NCI-H2081 treated with DMSO at 0.1 percent for 48 hours (cell line): ENCODE data around the gene ATRN.
"Not testable (repeated sequence)": the region's sequence is repeated elsewhere in the genome, so short reads cannot be mapped to it uniquely, and the experiment has no call there.

Experiments
- DNase-seq: peaks from one replicate; lab custom pipeline; 2025; lab: John Stamatoyannopoulos, UW

The ATRN gene

GRCh38 chr20:3470208-3470626 is 601 bp upstream of the ATRN start:
- DNase-seq, result no peak

- DNase-seq, result no peak
Measured at GRCh38 chr20:3471397-3472021, 691 bp downstream of the ATRN start.

- DNase-seq, result no peak
Measured at GRCh38 chr20:3472105-3472504, 1.3 kb downstream of the ATRN start.

- no peak for DNase-seq
Measured at GRCh38 chr20:3473324-3473723, 2.5 kb downstream of the ATRN start.

GRCh38 chr20:3473944-3474343 is 3.1 kb downstream of the ATRN start:
- DNase-seq, result no peak

- DNase-seq, result not testable (repeated sequence)
Measured at GRCh38 chr20:3477003-3477860, 6.4 kb downstream of the ATRN start.

- DNase-seq, result no peak
Measured at GRCh38 chr20:3477861-3478544, 7.2 kb downstream of the ATRN start.

GRCh38 chr20:3479025-3479424 is 8.2 kb downstream of the ATRN start:
- no peak for DNase-seq

- no peak for DNase-seq
Measured at GRCh38 chr20:3479759-3480615, 9.2 kb downstream of the ATRN start.

GRCh38 chr20:3483309-3483708 is 12.5 kb downstream of the ATRN start:
- no peak for DNase-seq

- no peak for DNase-seq
Measured at GRCh38 chr20:3483784-3484183, 13.0 kb downstream of the ATRN start.

- DNase-seq, result no peak
Measured at GRCh38 chr20:3485913-3486312, 15.1 kb downstream of the ATRN start.

GRCh38 chr20:3486850-3487249 is 16.0 kb downstream of the ATRN start:
- no peak for DNase-seq

GRCh38 chr20:3492669-3493068 is 21.9 kb downstream of the ATRN start:
- DNase-seq, result no peak

GRCh38 chr20:3494218-3494617 is 23.4 kb downstream of the ATRN start:
- DNase-seq, result no peak

GRCh38 chr20:3502878-3503277 is 32.1 kb downstream of the ATRN start:
- no peak for DNase-seq

- DNase-seq, result no peak
Measured at GRCh38 chr20:3505148-3505547, 34.3 kb downstream of the ATRN start.

GRCh38 chr20:3509064-3509463 is 38.2 kb downstream of the ATRN start:
- DNase-seq, result no peak

- DNase-seq, result no peak
Measured at GRCh38 chr20:3510110-3510509, 39.3 kb downstream of the ATRN start.

GRCh38 chr20:3512239-3512638 is 41.4 kb downstream of the ATRN start:
- DNase-seq, result not testable (repeated sequence)

- DNase-seq, result no peak
Measured at GRCh38 chr20:3514012-3514642, 43.3 kb downstream of the ATRN start.
